H9 (cell line): ENCODE results near the gene DNAI2. TPM values are rescaled to one million over a fixed set of nuclear protein-coding genes. Genes with fewer than 3 reads are reported as not detected.

Experiments
- DNase-seq: peaks from one replicate; pipeline ENCODE4 v3.0.0-alpha.2; 2017
- H2AFZ ChIP-seq: one replicate; pipeline ENCODE4 v1.6.1; 2013; ENCODE audit warnings: mild to moderate bottlenecking, low read length, control low read depth, moderate library complexity
- H2AK5ac ChIP-seq: 2 replicates; pipeline ENCODE4 v1.6.1; 2013; ENCODE audit warnings: low read length, control low read depth, mixed read lengths; ENCODE audit not compliant: insufficient read length
- H2BK120ac ChIP-seq: one replicate; pipeline ENCODE4 v1.6.1; 2013; ENCODE audit warnings: low read depth, mild to moderate bottlenecking, low read length, control low read depth, inconsistent platforms; ENCODE audit not compliant: poor library complexity, severe bottlenecking
- H2BK12ac ChIP-seq: 2 replicates; pipeline ENCODE4 v1.6.1; 2013; ENCODE audit warnings: low read length, control low read depth, mixed read lengths, low read depth; ENCODE audit not compliant: insufficient read length
- H2BK15ac ChIP-seq: 2 replicates; pipeline ENCODE4 v1.6.1; 2013; ENCODE audit warnings: low read depth, low read length, control low read depth
- H2BK20ac ChIP-seq: one replicate; pipeline ENCODE4 v1.6.1; 2013; ENCODE audit warnings: low read depth, mild to moderate bottlenecking, low read length, control low read depth, inconsistent platforms; ENCODE audit not compliant: poor library complexity, severe bottlenecking
- H2BK5ac ChIP-seq: 2 replicates; pipeline ENCODE4 v1.6.1; 2013; ENCODE audit warnings: low read length, control low read depth, mixed read lengths; ENCODE audit not compliant: insufficient read length
- H3K14ac ChIP-seq: 2 replicates; pipeline ENCODE4 v1.6.1; 2013; ENCODE audit warnings: low read length, control low read depth; ENCODE audit not compliant: insufficient read depth
- H3K18ac ChIP-seq: 2 replicates; pipeline ENCODE4 v1.6.1; 2013; ENCODE audit warnings: low read depth, mild to moderate bottlenecking, mixed read lengths, low read length, control low read depth; ENCODE audit not compliant: insufficient read length
- H3K23ac ChIP-seq: 2 replicates; pipeline ENCODE4 v1.6.1; 2013; ENCODE audit warnings: low read length, control low read depth, mixed read lengths, low read depth; ENCODE audit not compliant: insufficient read length
- H3K23me2 ChIP-seq: 2 replicates; pipeline ENCODE4 v1.6.1; 2013; ENCODE audit warnings: low read depth, mild to moderate bottlenecking, mixed read lengths, low read length, control low read depth; ENCODE audit not compliant: insufficient read length, poor library complexity, severe bottlenecking
- H3K27ac ChIP-seq: 2 replicates; pipeline ENCODE4 v1.5.1; 2013; ENCODE audit warnings: low read length, control low read depth, mixed read lengths, low read depth; ENCODE audit not compliant: insufficient read length
- H3K27me3 ChIP-seq: 2 replicates; pipeline ENCODE4 v1.6.1; 2013; ENCODE audit warnings: low read length, control low read depth, inconsistent platforms; ENCODE audit not compliant: insufficient read depth
- H3K4ac ChIP-seq: 2 replicates; pipeline ENCODE4 v1.6.1; 2013; ENCODE audit warnings: low read depth, mild to moderate bottlenecking, control low read depth, inconsistent platforms, low read length, moderate library complexity
- H3K4me1 ChIP-seq: 2 replicates; pipeline ENCODE4 v1.6.1; 2013; ENCODE audit warnings: low read length, control low read depth, inconsistent platforms; ENCODE audit not compliant: insufficient read depth
- H3K4me2 ChIP-seq: 2 replicates; pipeline ENCODE4 v1.6.1; 2013; ENCODE audit warnings: low read length, control low read depth, mixed read lengths; ENCODE audit not compliant: insufficient read length, insufficient read depth
- H3K56ac ChIP-seq: 2 replicates; pipeline ENCODE4 v1.6.1; 2013; ENCODE audit warnings: low read depth, mild to moderate bottlenecking, mixed read lengths, low read length, control low read depth; ENCODE audit not compliant: insufficient read length
- H3K79me1 ChIP-seq: 2 replicates; pipeline ENCODE4 v1.6.1; 2013; ENCODE audit warnings: low read depth, mild to moderate bottlenecking, moderate library complexity, low read length, control low read depth, inconsistent platforms; ENCODE audit not compliant: insufficient read depth, poor library complexity, severe bottlenecking
- H3K79me2 ChIP-seq: 2 replicates; pipeline ENCODE4 v1.6.1; 2013; ENCODE audit warnings: low read length, control low read depth, inconsistent platforms; ENCODE audit not compliant: insufficient read depth
- H3K9ac ChIP-seq: 2 replicates; pipeline ENCODE4 v1.6.1; 2013; ENCODE audit warnings: low read length, control low read depth, mixed read lengths; ENCODE audit not compliant: insufficient read length; ENCODE audit errors: extremely low read depth
- H3K9me3 ChIP-seq: one replicate; pipeline ENCODE4 v1.6.1; 2013; ENCODE audit warnings: low read depth, low read length, inconsistent platforms; ENCODE audit not compliant: control insufficient read depth
- H3T11ph ChIP-seq: one replicate; pipeline ENCODE4 v1.6.1; 2013; ENCODE audit warnings: mild to moderate bottlenecking, low read length, control low read depth, inconsistent platforms
- H4K20me1 ChIP-seq: one replicate; pipeline ENCODE4 v1.6.1; 2013; ENCODE audit not compliant: control insufficient read depth, insufficient read length, insufficient read depth
- H4K5ac ChIP-seq: 2 replicates; pipeline ENCODE4 v1.6.1; 2013; ENCODE audit warnings: low read depth, mild to moderate bottlenecking, mixed read lengths, low read length, control low read depth; ENCODE audit not compliant: insufficient read length
- H4K8ac ChIP-seq: replicated peaks from 2 replicates; pipeline ENCODE4 v1.6.1; 2013; ENCODE audit warnings: low read length, control low read depth, mixed read lengths, low read depth; ENCODE audit not compliant: insufficient read length
- H4K91ac ChIP-seq: 2 replicates; pipeline ENCODE4 v1.6.1; 2013; ENCODE audit warnings: low read depth, mild to moderate bottlenecking, moderate library complexity, mixed read lengths, low read length, control low read depth; ENCODE audit not compliant: insufficient read length
- H3K27ac Mint-ChIP-seq, 3 experiments: 2 replicates in 2 of 3; 3 replicates in 1 of 3; pipeline ENCODE4 v1.8.0; 2020 to 2021; ENCODE audit warnings: mixed read lengths in 3 of 3, mild to moderate bottlenecking in 1 of 3, moderate library complexity in 1 of 3
- H3K27me3 Mint-ChIP-seq: 2 replicates; pipeline ENCODE4 v1.8.0; 2021; ENCODE audit warnings: low read depth, mild to moderate bottlenecking, moderate library complexity, mixed read lengths
- H3K36me3 Mint-ChIP-seq, 3 experiments: 2 replicates in 2 of 3; 3 replicates in 1 of 3; pipeline ENCODE4 v1.8.0; 2020 to 2021; ENCODE audit warnings: low read depth in 3 of 3, mixed read lengths in 3 of 3; ENCODE audit not compliant: insufficient read depth in 1 of 3
- H3K4me1 Mint-ChIP-seq, 2 experiments: 2 replicates each; pipeline ENCODE4 v1.8.0; 2020; ENCODE audit warnings: mixed read lengths in 2 of 2
- H3K4me3 Mint-ChIP-seq, 2 experiments: 2 replicates in 1 of 2; 3 replicates in 1 of 2; pipeline ENCODE4 v1.8.0; 2020 to 2021; ENCODE audit warnings: mild to moderate bottlenecking in 2 of 2, mixed read lengths in 2 of 2, moderate library complexity in 1 of 2
- H3K9me3 Mint-ChIP-seq, 2 experiments: 2 replicates in 1 of 2; 3 replicates in 1 of 2; pipeline ENCODE4 v1.8.0; 2020; ENCODE audit warnings: mild to moderate bottlenecking in 2 of 2, mixed read lengths in 2 of 2, moderate library complexity in 1 of 2
- WGBS: extraction: QIAGEN DNeasy Blood & Tissue Kit; methylation state at CpG from one replicate; pipeline ENCODE4 v1.1.7; 2013; ENCODE audit warnings: missing lambda C conversion rate, low lambda C conversion rate, mixed read lengths; ENCODE audit not compliant: insufficient read length; ENCODE audit errors: extremely low coverage; 5-methylcytosine and 5-hydroxymethylcytosine counted together
- total RNA-seq: library from RNA; stranded (reverse); gene quantifications from 2 replicates; pipeline ENCODE4 v1.2.1, GENCODE V29; 2021
- TF ChIP-seq, protein P1 (sequence below): fragments of 200-600 bp; sonication (generic); conservative IDR thresholded peaks from 3 replicates; pipeline ENCODE4 v1.8.0; 2021; ENCODE audit warnings: antibody characterized with exemption, mild to moderate bottlenecking

The DNAI2 gene
- total RNA-seq, 1 experiment from 2014 or later, result not detected

DNA sequence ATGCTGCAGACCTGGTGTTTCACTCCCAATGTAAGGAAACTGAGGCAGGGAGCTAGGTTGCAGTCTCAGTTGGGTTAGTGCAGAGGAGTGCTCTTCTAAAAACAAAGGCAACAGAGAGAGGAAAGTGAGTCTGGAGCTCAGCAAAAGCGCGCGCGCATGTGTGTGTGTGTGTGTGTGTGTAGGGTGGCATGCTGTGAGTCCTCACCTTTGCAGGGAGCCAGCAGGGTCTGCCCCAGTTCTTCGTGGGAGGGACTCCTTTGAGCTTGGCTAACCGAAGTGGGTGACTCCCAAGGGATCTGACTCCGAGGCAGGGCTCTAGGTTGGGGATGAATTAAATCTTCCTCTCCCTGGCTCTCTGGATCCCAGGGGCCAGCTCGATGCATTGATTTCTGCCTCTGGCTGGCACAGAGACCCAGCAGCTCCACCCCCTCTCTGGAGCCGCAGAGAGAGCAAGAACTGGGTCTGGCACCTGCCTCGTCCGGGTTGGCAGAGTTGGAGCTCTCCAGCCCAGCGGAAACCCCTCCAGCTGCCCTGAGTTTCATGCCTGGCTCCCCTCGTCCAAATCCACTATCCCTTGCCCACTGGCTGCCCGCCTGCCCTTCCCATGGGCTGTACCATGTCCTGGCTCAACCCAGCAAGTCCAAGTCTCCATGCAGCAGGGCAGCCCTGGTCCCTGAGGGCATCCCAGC, 88.9 kb downstream of the DNAI2 start:
- H3K4me1 Mint-ChIP-seq, result peaks cover 13 to 34% of the 10 kb centered on the region in 2 experiments
- H3K56ac ChIP-seq, result no peak overlapping the region
- TF ChIP-seq, protein P1, sequence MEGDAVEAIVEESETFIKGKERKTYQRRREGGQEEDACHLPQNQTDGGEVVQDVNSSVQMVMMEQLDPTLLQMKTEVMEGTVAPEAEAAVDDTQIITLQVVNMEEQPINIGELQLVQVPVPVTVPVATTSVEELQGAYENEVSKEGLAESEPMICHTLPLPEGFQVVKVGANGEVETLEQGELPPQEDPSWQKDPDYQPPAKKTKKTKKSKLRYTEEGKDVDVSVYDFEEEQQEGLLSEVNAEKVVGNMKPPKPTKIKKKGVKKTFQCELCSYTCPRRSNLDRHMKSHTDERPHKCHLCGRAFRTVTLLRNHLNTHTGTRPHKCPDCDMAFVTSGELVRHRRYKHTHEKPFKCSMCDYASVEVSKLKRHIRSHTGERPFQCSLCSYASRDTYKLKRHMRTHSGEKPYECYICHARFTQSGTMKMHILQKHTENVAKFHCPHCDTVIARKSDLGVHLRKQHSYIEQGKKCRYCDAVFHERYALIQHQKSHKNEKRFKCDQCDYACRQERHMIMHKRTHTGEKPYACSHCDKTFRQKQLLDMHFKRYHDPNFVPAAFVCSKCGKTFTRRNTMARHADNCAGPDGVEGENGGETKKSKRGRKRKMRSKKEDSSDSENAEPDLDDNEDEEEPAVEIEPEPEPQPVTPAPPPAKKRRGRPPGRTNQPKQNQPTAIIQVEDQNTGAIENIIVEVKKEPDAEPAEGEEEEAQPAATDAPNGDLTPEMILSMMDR, result no peak

More for the DNA sequence above, 88.9 kb downstream of the DNAI2 start:
- H3K27me3 Mint-ChIP-seq, result peaks cover 59% of the 10 kb centered on the region
- no peak overlapping the region for H2BK5ac ChIP-seq
- H4K5ac ChIP-seq, result no peak overlapping the region
- peak overlapping the region in 1 of 2 experiments; percentile 81; a peak in 2 of 5 replicates for H3K4me3 Mint-ChIP-seq
- no peak overlapping the region for H3K9ac ChIP-seq
- no peak overlapping the region for H3K18ac ChIP-seq
- no peak overlapping the region for H2BK120ac ChIP-seq
- H3K79me2 ChIP-seq, result no peaks in the 10 kb centered on the region
- H2AK5ac ChIP-seq, result no peak overlapping the region
- no peaks in the 10 kb centered on the region for H3K79me1 ChIP-seq
- no peaks in the 10 kb centered on the region; a peak in 1 of 5 replicates for H3K9me3 Mint-ChIP-seq
- no peak overlapping the region for H3K4ac ChIP-seq
- H3K4me1 ChIP-seq, result peaks cover 2% of the 10 kb centered on the region; the same call in 1 of the 2 replicates
- peak overlapping the region in 1 of 3 experiments; percentile 87; a peak in 1 of 7 replicates for H3K27ac Mint-ChIP-seq
- H4K91ac ChIP-seq, result no peak overlapping the region
- no peak overlapping the region for H3T11ph ChIP-seq
- H3K27ac ChIP-seq, result no peak overlapping the region
- peaks cover 3% of the 10 kb centered on the region for H3K23me2 ChIP-seq
- H3K4me2 ChIP-seq, result no peak overlapping the region
- no peaks in the 10 kb centered on the region for H4K20me1 ChIP-seq
- no CpG with 5 or more reads among the region's 14 CpGs for WGBS
- H2BK12ac ChIP-seq, result no peak overlapping the region
- peaks cover 0 to 7% (median 5%) of the 10 kb centered on the region in 3 experiments; a peak in 4 of 7 replicates for H3K36me3 Mint-ChIP-seq
- H4K8ac ChIP-seq, result no peak overlapping the region
- no peak overlapping the region for H2AFZ ChIP-seq
- H2BK15ac ChIP-seq, result no peak overlapping the region
- DNase-seq, result no peak
- no peaks in the 10 kb centered on the region for H3K9me3 ChIP-seq
- H3K27me3 ChIP-seq, result no peaks in the 10 kb centered on the region
- H3K14ac ChIP-seq, result no peak overlapping the region
- no peak overlapping the region for H2BK20ac ChIP-seq
- H3K23ac ChIP-seq, result no peak overlapping the region

Other genes starting within 250 kb of the DNAI2 start
- 1,354 and 1,358 TPM in 2 replicates for gene RPL38, start 70.6 kb upstream of the DNAI2 start, total RNA-seq
- gene TTYH2, start 60.7 kb upstream of the DNAI2 start, total RNA-seq, result 1.6 and 3.2 TPM in 2 replicates
- 0.13 and 0.18 TPM in 2 replicates for gene KIF19, start 52.0 kb downstream of the DNAI2 start, total RNA-seq
- gene BTBD17, start 87.6 kb downstream of the DNAI2 start, total RNA-seq, result 0.31 and 0.33 TPM in 2 replicates
- 0.33 TPM in 1 of 2 replicates, not detected in the other for gene GPR142, start 93.3 kb downstream of the DNAI2 start, total RNA-seq
- gene GPRC5C, start 157.9 kb downstream of the DNAI2 start, total RNA-seq, result 15.2 and 15.5 TPM in 2 replicates
- gene CD300A, start 192.4 kb downstream of the DNAI2 start, total RNA-seq, result not detected in 2 replicates